NCI-H526 treated with DMSO at 0.1 percent for 48 hours (cell line): Measurements from ENCODE around the gene DMTF1.
"Not testable (repeated sequence)": the region's sequence is repeated elsewhere in the genome, so short reads cannot be mapped to it uniquely, and the experiment has no call there.

ENCODE experiments used
- DNase-seq: peaks from one replicate; lab custom pipeline; 2025; lab: John Stamatoyannopoulos, UW

Gene DMTF1

DNA sequence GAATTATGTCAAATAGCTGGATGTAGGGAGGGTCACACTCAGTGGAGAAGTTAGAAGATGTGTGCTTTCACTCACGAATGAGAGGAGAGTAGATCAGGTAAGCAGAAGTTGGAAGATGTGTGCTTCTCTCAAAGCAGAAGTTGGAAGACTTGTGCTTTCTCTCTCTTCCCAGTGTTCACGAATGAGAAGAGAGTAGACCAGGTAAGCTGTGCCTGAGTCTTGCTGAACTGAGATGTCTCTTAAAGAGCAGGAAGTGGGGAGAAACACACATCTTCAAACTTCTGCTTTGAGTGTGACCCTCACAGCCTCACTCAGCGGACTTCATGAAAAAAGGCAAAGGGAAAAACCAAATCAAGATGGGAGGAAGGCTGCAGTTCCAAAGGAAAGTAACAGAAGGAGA, 74.2 kb downstream of the DMTF1 start:
- no peak for DNase-seq

DNA sequence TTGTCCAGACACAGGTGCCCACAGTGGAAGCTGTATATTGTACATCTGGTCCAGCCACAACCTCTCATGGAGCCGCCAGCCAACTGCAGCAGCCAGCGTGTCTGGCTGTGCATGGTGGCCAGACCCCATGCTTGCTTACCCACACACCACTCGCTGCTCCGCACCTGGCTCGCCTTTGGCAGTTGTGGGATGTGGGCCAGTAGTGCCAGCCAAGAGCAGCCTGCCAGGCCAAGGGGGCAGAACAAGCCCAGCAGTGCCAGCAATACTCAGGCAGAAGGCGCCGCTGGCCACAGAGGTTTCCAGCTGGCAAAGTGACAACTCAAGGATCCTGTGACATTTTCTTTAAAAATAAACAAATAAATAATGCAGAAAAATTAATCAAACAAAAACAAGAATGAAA, 79.0 kb downstream of the DMTF1 start:
- no peak for DNase-seq

DNA sequence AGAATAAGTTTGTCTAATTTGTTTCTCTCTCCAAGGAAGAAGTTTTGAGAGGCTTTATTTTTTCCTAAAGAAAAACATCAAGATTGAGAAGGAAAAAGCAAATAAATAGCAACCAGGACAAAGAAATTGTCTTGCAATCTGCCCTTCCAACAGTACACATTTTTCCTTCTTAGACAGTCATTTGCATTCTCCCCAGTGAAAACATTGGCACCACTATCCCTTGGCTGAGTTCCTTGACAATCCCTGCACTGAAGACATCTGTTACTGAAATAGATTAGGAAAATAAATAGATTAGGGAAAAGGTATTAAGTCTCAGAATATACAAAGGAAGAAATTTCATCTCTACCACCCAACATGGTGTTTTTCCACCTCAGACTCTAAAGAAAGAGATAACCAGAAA, 79.5 kb downstream of the DMTF1 start:
- no peak for DNase-seq

DNA sequence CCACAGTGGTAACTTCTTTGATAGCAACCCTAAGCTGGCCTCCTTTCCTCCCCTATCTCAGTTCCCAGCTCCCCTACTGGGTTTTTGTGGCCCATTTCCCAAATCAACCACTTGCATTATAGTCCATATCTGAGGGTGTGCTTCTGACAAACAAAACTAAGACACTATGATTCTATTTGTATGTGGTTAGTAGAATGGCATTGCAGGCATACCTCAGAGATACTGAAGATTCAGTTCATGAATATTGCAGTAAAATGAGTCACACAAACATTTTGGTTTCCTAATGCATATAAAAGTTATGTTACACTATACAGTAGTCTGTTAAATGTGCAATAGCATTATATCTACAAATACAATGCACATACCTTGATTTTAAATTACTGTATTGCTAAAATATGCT, 82.7 kb downstream of the DMTF1 start:
- no peak for DNase-seq

DNA sequence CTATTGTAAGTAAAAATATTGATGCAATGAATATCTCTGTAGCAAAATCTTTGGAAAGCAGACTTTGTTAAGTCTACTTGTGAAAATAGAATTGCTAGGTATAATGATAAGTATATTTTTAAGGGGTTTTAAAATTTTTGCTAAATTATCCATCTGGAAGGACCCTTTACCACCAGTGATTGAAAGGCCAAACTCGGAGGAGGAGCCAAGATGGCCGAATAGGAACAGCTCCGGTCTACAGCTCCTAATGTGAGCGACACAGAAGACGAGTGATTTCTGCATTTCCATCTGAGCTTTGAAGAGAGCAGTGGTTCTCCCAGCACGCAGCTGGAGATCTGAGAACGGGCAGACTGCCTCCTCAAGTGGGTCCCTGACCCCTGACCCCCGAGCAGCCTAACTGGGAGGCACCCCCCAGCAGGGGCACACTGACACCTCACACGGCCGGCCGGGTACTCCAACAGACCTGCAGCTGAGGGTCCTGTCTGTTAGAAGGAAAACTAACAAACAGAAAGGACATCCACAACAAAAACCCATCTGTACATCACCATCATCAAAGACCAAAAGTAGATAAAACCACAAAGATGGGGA, 86.3 kb downstream of the DMTF1 start:
- not testable (repeated sequence) for DNase-seq

DNA sequence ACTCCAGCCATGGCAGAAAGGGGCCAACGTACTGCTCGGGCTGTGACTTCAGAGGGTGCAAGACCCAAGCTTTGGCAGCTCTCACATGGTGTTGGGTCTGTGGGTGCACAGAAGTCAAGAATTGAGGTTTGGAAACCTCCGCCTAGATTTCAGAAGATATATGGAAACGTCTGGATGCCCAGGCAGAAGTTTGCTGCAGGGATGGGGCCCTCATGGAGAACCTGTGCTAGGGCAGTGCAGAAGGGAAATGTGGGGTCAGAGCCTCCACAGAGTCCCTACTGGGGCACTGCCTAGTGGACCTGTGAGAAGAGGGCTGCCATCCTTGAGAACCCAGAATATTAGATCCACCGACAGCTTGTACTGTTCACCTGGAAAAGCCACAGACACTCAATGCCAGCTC, 93.4 kb downstream of the DMTF1 start:
- DNase-seq = not testable (repeated sequence)
